ENCODE measurements around the gene NBEAL1.
"Not testable (repeated sequence)": the region's sequence is repeated elsewhere in the genome, so short reads cannot be mapped to it uniquely, and the experiment has no call there.

NBEAL1 gene

GRCh38 chr2:203014456-203015199 is at the start of gene NBEAL1:
TSS of gene NBEAL1 (plus strand) at chr2:203014875. CDS start at chr2:203016385, 1,510 bp downstream.
- Mint-ChIP-seq H3K27me3 (peaks cover 2% of the 10 kb centered on the region), H3K4me1 (peaks cover 35% of the 10 kb centered on the region), H3K9me3 (no peaks in the 10 kb centered on the region), H3K4me3 (peak within 1 kb of the TSS; percentile 87), H3K27ac (peak within 1 kb of the TSS; percentile 85), H3K36me3 (ENCODE audit: low read depth) (no peaks in the 10 kb centered on the region)
- DNase-seq (peak; percentile 98), ATAC-seq (peak; percentile 98)

GRCh38 chr2:202965810-202966460 is 48.7 kb upstream of the NBEAL1 start:
- DNase-seq (peak; percentile 10), ATAC-seq (peak; percentile 63)
- no peaks in the 10 kb centered on the region for H3K27me3 Mint-ChIP-seq
- peak overlapping the region; percentile 46 for H3K27ac Mint-ChIP-seq
- H3K36me3 Mint-ChIP-seq (ENCODE audit: low read depth) = peaks cover 3% of the 10 kb centered on the region
- H3K9me3 Mint-ChIP-seq = no peaks in the 10 kb centered on the region
- H3K4me3 Mint-ChIP-seq = no peak overlapping the region
- peaks cover 4% of the 10 kb centered on the region for H3K4me1 Mint-ChIP-seq

DNA sequence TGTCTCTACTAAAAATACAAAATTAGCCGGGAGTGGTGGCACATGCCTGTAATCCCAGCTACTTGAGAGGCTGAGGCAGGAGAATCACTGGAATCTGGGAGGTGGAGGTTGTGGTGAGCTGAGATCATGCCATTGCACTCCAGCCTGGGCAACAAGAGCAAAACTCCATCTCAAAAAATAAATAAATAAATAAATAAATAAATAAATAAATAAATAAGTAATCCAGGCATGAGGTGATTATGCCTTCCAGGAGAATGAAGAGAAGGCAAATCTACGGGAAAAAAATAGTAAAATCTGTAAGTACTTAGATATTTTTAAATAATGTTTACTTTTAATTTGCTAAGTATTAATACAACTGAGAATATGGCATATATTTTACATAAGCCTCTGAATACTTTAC is 45.3 kb upstream of the NBEAL1 start:
- not testable (repeated sequence) for H3K4me1 Mint-ChIP-seq, H3K4me3 Mint-ChIP-seq, H3K27me3 Mint-ChIP-seq

DNA sequence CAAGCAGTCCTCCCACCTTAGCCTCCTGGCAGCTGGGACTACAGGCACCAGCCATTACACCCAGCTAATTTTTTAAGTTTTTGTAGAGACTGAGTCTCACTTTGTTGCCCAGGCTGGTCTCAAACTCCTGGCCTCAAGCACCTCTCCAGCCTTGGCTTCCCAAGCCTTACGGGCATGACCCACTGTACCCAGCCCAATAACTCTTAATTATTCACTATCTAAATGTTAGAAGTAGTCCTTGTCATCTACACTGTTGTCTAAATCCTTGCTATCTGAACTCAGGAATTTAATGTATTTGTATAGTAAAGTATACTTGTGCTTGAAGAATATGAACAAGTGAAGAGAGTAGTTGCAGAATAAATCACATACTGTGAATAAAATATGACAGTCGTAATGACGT is 37.9 kb upstream of the NBEAL1 start:
- no peak for DNase-seq
- ATAC-seq = no peak
- Mint-ChIP-seq H3K9me3 (no peaks in the 10 kb centered on the region), H3K4me3 (no peak overlapping the region), H3K27me3 (no peaks in the 10 kb centered on the region), H3K4me1 (no peaks in the 10 kb centered on the region), H3K27ac (no peak overlapping the region), H3K36me3 (ENCODE audit: low read depth) (no peaks in the 10 kb centered on the region)

More for the DNA sequence above, 45.3 kb upstream of the NBEAL1 start:
- not testable (repeated sequence) for H3K27ac Mint-ChIP-seq; DNase-seq; H3K36me3 Mint-ChIP-seq (ENCODE audit: low read depth); ATAC-seq; H3K9me3 Mint-ChIP-seq

DNA sequence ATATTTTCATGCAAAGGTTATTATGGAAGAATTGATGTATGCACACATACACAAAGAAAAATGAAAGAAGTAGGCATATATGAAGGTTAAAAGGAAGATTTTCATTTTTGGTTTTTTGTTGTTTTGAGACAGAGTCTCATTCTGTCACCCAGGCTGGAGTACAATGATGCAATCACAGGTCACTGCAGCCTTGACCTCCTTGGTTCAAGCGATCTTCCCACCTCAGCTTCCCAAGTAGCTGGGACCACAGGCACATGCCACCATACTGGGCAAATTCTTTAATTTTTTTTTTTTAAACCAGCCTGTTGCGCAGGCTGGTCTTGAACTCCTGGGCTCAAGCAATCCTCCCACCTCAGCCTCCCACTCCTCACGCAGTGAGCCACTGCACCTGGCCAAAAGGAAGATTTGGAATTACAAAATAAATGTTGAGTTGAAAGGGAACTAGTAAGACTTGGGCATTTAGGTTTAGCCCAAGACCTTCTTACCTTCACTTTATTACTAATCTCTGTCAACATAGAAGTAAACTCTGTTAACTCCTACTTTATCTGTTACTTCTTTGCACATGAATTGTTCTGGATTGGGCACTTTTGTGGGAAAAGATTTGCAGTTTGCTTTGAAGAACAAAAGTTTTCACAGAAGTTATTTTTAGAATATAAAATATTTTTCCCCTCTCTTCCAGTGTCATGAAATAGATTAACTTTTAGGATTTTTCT is 31.7 kb upstream of the NBEAL1 start:
- H3K4me1 Mint-ChIP-seq = no peaks in the 10 kb centered on the region
- no peak for ATAC-seq
- no peak overlapping the region for H3K4me3 Mint-ChIP-seq
- peaks cover 9% of the 10 kb centered on the region for H3K36me3 Mint-ChIP-seq (ENCODE audit: low read depth)
- H3K27me3 Mint-ChIP-seq = no peaks in the 10 kb centered on the region
- DNase-seq = no peak
- H3K27ac Mint-ChIP-seq = no peak overlapping the region
- no peaks in the 10 kb centered on the region for H3K9me3 Mint-ChIP-seq

DNA sequence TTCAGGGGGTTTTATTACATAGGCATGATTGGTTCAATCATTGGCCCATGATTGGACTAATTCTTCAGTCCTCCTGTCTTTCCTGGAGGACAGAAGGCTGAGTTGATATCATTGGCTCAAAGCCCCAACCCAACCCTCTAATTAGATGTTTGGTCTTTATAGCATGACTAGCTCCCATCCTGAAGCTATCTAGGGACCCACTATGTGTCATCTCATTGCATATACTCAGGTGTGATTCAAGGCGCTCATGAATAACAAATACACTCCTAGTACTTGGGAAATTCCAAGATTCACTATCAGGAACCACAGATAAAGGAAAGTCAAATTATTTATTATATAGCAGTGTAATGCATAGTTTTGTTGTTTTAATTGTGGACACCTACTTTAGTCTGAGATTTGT is 24.9 kb upstream of the NBEAL1 start:
- no peak overlapping the region for H3K27ac Mint-ChIP-seq
- H3K9me3 Mint-ChIP-seq = no peaks in the 10 kb centered on the region
- H3K27me3 Mint-ChIP-seq = no peaks in the 10 kb centered on the region
- DNase-seq (no peak), ATAC-seq (no peak)
- no peak overlapping the region for H3K4me3 Mint-ChIP-seq
- no peaks in the 10 kb centered on the region for H3K4me1 Mint-ChIP-seq
- H3K36me3 Mint-ChIP-seq (ENCODE audit: low read depth) = peaks cover 2% of the 10 kb centered on the region

DNA sequence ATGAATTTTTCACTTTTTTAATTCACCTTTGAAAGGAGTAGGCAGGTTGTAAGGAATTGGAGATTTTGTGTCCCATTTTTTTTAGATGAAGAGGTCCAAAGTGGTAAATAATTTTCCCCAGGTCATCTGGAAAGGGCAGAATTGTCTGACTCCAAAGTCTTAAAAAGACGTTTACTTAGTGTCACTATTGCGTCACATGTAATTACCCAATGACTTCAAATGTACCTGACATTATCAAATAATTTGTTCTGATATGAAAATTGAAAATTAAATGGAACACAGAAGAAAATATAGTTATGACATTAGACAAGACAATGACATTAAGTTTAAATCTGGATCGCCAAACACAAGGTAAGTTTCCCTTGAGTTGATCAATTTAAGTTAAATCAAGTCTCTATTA is 24.2 kb upstream of the NBEAL1 start:
- DNase-seq (no peak), ATAC-seq (no peak)
- no peak overlapping the region for H3K4me3 Mint-ChIP-seq
- H3K9me3 Mint-ChIP-seq = no peaks in the 10 kb centered on the region
- H3K27ac Mint-ChIP-seq = no peak overlapping the region
- peaks cover 2% of the 10 kb centered on the region for H3K36me3 Mint-ChIP-seq (ENCODE audit: low read depth)
- no peaks in the 10 kb centered on the region for H3K4me1 Mint-ChIP-seq
- no peaks in the 10 kb centered on the region for H3K27me3 Mint-ChIP-seq

DNA sequence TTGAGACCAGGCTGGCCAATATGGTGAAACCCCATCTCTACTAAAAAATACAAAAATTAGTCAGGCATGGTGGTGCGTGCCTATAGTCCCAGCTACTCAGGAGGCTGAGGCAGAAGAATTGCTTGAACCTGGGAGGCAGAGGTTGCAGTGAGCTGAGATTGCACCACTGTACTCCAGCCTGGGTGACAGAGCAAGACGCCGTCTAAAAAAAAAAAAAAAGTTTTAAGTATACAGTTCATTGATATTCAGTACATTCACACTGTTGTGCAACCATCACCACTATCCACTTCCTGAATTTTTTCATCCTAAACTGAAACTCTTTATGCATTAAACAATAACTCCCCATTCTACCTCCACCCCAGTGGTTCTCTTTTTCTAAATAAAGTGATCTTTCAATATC is 17.6 kb upstream of the NBEAL1 start:
- not testable (repeated sequence) for H3K36me3 Mint-ChIP-seq (ENCODE audit: low read depth); H3K27ac Mint-ChIP-seq; H3K27me3 Mint-ChIP-seq; H3K4me1 Mint-ChIP-seq; H3K9me3 Mint-ChIP-seq; ATAC-seq; DNase-seq; H3K4me3 Mint-ChIP-seq

GRCh38 chr2:203002054-203002821 is 12.4 kb upstream of the NBEAL1 start:
- ATAC-seq (no peak), DNase-seq (no peak)
- Mint-ChIP-seq H3K27me3 (peaks cover 9% of the 10 kb centered on the region), H3K4me1 (no peaks in the 10 kb centered on the region), H3K27ac (no peak overlapping the region), H3K9me3 (no peaks in the 10 kb centered on the region), H3K4me3 (no peak overlapping the region), H3K36me3 (ENCODE audit: low read depth) (no peaks in the 10 kb centered on the region)

GRCh38 chr2:203003716-203004115 is 11.0 kb upstream of the NBEAL1 start:
- no peaks in the 10 kb centered on the region for H3K36me3 Mint-ChIP-seq (ENCODE audit: low read depth)
- H3K4me3 Mint-ChIP-seq = no peak overlapping the region
- no peaks in the 10 kb centered on the region for H3K4me1 Mint-ChIP-seq

DNA sequence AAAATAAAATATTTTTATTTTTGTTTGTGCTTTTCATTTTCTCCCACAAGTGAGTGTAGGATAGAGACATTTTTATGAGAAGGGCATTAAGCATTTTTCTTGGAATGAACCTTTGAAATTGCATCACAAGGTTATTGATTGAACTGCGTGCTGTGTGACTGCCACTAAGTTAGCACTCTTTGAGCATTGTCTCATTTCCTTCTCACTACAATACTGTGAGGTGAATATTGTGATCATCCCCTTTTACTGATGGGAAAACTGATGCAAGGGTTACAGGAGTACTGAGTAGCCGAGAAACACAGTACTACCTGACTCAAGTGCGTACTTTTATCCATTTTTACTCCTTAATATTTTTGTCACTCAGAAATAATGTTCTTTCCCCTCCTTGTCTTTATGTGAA is 2.0 kb downstream of the NBEAL1 start:
- DNase-seq (no peak), ATAC-seq (no peak)
- H3K4me1 Mint-ChIP-seq = peaks cover 35% of the 10 kb centered on the region
- H3K27ac Mint-ChIP-seq = no peak overlapping the region
- H3K4me3 Mint-ChIP-seq = peak overlapping the region; percentile 53
- H3K36me3 Mint-ChIP-seq (ENCODE audit: low read depth) = no peaks in the 10 kb centered on the region
- no peaks in the 10 kb centered on the region for H3K9me3 Mint-ChIP-seq
- H3K27me3 Mint-ChIP-seq = peaks cover under 1% of the 10 kb centered on the region

More at GRCh38 chr2:203003716-203004115, 11.0 kb upstream of the NBEAL1 start:
- peaks cover 7% of the 10 kb centered on the region for H3K27me3 Mint-ChIP-seq
- H3K9me3 Mint-ChIP-seq = no peaks in the 10 kb centered on the region
- DNase-seq = no peak
- ATAC-seq = no peak
- H3K27ac Mint-ChIP-seq = no peak overlapping the region

DNA sequence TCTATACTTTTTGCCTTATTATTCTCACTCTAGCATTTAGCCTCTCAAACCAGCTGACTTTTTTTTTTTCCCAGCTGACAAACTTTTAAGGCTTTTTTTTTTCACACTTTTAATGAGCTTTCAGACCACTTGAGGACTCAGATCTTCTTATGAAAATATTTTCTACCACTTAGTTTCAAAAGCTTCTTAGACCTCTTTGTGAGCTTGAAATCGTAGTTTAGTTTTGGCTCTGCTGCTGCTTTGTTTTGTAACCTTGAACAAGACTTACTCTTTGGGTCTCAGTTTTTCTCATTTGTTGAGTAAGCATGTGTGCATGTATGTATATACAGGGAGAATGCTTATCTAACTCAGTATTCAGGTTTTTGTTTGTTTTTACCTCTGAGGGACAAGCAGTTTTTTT is 3.5 kb downstream of the NBEAL1 start:
- DNase-seq (no peak), ATAC-seq (no peak)
- H3K27me3 Mint-ChIP-seq = no peaks in the 10 kb centered on the region
- H3K36me3 Mint-ChIP-seq (ENCODE audit: low read depth) = no peaks in the 10 kb centered on the region
- no peak overlapping the region for H3K27ac Mint-ChIP-seq
- peak overlapping the region; percentile 15 for H3K4me3 Mint-ChIP-seq
- no peaks in the 10 kb centered on the region for H3K9me3 Mint-ChIP-seq
- H3K4me1 Mint-ChIP-seq = peaks cover 36% of the 10 kb centered on the region

DNA sequence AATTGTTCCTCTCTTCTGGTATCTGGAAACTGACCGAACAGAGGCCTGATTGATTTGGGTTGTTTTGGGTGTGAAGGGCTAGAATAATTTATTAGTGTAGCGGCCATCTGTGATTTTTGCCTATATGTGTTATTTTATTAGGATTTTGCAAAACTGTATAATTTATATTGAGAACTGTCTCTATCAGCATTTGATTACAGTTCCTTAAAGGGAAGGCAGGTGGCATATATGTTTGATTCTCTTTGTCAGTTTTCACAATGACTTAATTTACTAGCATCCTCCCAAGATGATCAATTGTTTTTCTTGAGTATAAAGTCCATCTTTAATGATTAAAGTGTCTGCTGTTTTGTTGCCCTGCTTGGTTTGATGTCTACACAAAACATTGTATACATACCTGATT is 4.5 kb downstream of the NBEAL1 start:
- DNase-seq = no peak
- H3K4me3 Mint-ChIP-seq = no peak overlapping the region

DNA sequence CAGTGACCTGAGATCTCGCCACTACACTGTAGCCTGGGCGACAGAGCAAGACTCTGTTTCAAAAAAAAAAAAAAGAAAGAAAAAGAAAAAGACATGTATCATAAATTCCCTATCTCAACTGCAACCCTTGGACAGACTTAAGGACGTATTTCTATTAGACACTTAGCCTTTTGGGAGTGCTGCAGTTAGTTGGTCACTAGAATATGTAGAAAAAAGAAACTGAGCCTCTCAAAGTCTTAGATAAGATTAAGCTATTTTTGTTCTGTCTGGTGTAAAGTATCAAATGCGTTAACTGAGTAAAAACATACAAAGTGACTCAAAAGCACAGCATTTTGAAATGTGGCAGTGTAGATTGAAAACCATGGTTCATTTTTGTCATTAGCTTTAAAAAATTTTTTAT is 7.3 kb downstream of the NBEAL1 start:
- no peak overlapping the region for H3K27ac Mint-ChIP-seq
- no peak for DNase-seq
- H3K4me3 Mint-ChIP-seq = no peak overlapping the region
- no peaks in the 10 kb centered on the region for H3K27me3 Mint-ChIP-seq
- peaks cover 16% of the 10 kb centered on the region for H3K4me1 Mint-ChIP-seq
- H3K9me3 Mint-ChIP-seq = no peaks in the 10 kb centered on the region
- no peaks in the 10 kb centered on the region for H3K36me3 Mint-ChIP-seq (ENCODE audit: low read depth)
- no peak for ATAC-seq

More for the DNA sequence above, 4.5 kb downstream of the NBEAL1 start:
- Mint-ChIP-seq H3K4me1 (peaks cover 28% of the 10 kb centered on the region), H3K9me3 (no peaks in the 10 kb centered on the region), H3K27ac (no peak overlapping the region), H3K27me3 (no peaks in the 10 kb centered on the region), H3K36me3 (ENCODE audit: low read depth) (no peaks in the 10 kb centered on the region)
- no peak for ATAC-seq
